Activated T-helper 17 cell treated with anti-CD3 and anti-CD28 coated beads, Interleukin-2, amount 50 U/mL, for 72 hours (primary cell): ENCODE data around the gene PSMD8. TPM values are rescaled to one million over a fixed set of nuclear protein-coding genes. Genes with fewer than 3 reads are reported as not detected.
"Not testable (repeated sequence)": the region's sequence is repeated elsewhere in the genome, so short reads cannot be mapped to it uniquely, and the experiment has no call there.

ENCODE experiments used
- ATAC-seq: fragments of 150-1000 bp; cut with Tn5 transposase; replicated peaks from 2 replicates; pipeline ENCODE4 v1.10.0; 2021; ENCODE audit warnings: mild to moderate bottlenecking, moderate library complexity
- H3K27ac Mint-ChIP-seq: one replicate; pipeline ENCODE4 v1.8.0; 2022; ENCODE audit warnings: mixed read lengths
- H3K27me3 Mint-ChIP-seq: one replicate; pipeline ENCODE4 v1.8.0; 2022; ENCODE audit warnings: mixed read lengths
- H3K36me3 Mint-ChIP-seq: one replicate; pipeline ENCODE4 v1.8.0; 2022; ENCODE audit warnings: low read depth, mild to moderate bottlenecking, mixed read lengths
- H3K4me1 Mint-ChIP-seq: one replicate; pipeline ENCODE4 v1.8.0; 2022; ENCODE audit warnings: mixed read lengths
- H3K4me3 Mint-ChIP-seq: one replicate; pipeline ENCODE4 v1.8.0; 2022; ENCODE audit warnings: mild to moderate bottlenecking, mixed read lengths
- H3K9me3 Mint-ChIP-seq: one replicate; pipeline ENCODE4 v1.8.0; 2022; ENCODE audit warnings: mixed read lengths
- total RNA-seq, 2 donors: library from RNA; stranded (reverse); gene quantifications; one replicate each; pipeline ENCODE4 v1.2.3, GENCODE V29; 2022

PSMD8 gene
- 100 to 1,000 TPM; 166 to 242 TPM for total RNA-seq

- peak; percentile 98 for ATAC-seq
- Mint-ChIP-seq H3K36me3 (peaks cover 51% of the 10 kb centered on the region), H3K9me3 (no peaks in the 10 kb centered on the region), H3K4me3 (peak within 1 kb of the TSS; percentile 100), H3K27me3 (peaks cover 2% of the 10 kb centered on the region), H3K27ac (peak within 1 kb of the TSS; percentile 100), H3K4me1 (peaks cover 17% of the 10 kb centered on the region)
Measured at GRCh38 chr19:38374332-38375097, at the start of gene PSMD8. PSMD8 (plus strand) TSS chr19:38374571; CDS start chr19:38374602, 31 bp downstream.

- no peak overlapping the region for H3K27ac Mint-ChIP-seq
- ATAC-seq = no peak
- no peaks in the 10 kb centered on the region for H3K27me3 Mint-ChIP-seq
- H3K4me1 Mint-ChIP-seq = peaks cover 8% of the 10 kb centered on the region
- no peaks in the 10 kb centered on the region for H3K9me3 Mint-ChIP-seq
- peaks cover 71% of the 10 kb centered on the region for H3K36me3 Mint-ChIP-seq
- H3K4me3 Mint-ChIP-seq = no peak overlapping the region
Measured at GRCh38 chr19:38326591-38326990, 47.8 kb upstream of the PSMD8 start.

- Mint-ChIP-seq H3K27me3 (no peaks in the 10 kb centered on the region), H3K9me3 (no peaks in the 10 kb centered on the region), H3K36me3 (peaks cover 45% of the 10 kb centered on the region), H3K4me1 (no peaks in the 10 kb centered on the region), H3K4me3 (no peak overlapping the region), H3K27ac (peak overlapping the region; percentile 14)
- no peak for ATAC-seq
Measured at GRCh38 chr19:38329651-38330050, 44.7 kb upstream of the PSMD8 start.

GRCh38 chr19:38331728-38332127, 42.6 kb upstream of the PSMD8 start:
- no peaks in the 10 kb centered on the region for H3K9me3 Mint-ChIP-seq
- H3K4me3 Mint-ChIP-seq = no peak overlapping the region
- H3K36me3 Mint-ChIP-seq = peaks cover 24% of the 10 kb centered on the region
- no peak for ATAC-seq
- no peaks in the 10 kb centered on the region for H3K27me3 Mint-ChIP-seq
- H3K4me1 Mint-ChIP-seq = no peaks in the 10 kb centered on the region
- H3K27ac Mint-ChIP-seq = no peak overlapping the region

GRCh38 chr19:38333245-38333644, 41.1 kb upstream of the PSMD8 start:
- Mint-ChIP-seq H3K4me3 (no peak overlapping the region), H3K4me1 (no peaks in the 10 kb centered on the region), H3K9me3 (no peaks in the 10 kb centered on the region), H3K36me3 (peaks cover 15% of the 10 kb centered on the region), H3K27me3 (no peaks in the 10 kb centered on the region), H3K27ac (no peak overlapping the region)
- no peak for ATAC-seq

- ATAC-seq = peak; percentile 81
- no peaks in the 10 kb centered on the region for H3K9me3 Mint-ChIP-seq
- peak overlapping the region; percentile 89 for H3K4me3 Mint-ChIP-seq
- peak overlapping the region; percentile 88 for H3K27ac Mint-ChIP-seq
- no peaks in the 10 kb centered on the region for H3K27me3 Mint-ChIP-seq
- H3K4me1 Mint-ChIP-seq = no peaks in the 10 kb centered on the region
- H3K36me3 Mint-ChIP-seq = peaks cover 4% of the 10 kb centered on the region
Measured at GRCh38 chr19:38335949-38336637, 38.3 kb upstream of the PSMD8 start.

- peak overlapping the region; percentile 88 for H3K27ac Mint-ChIP-seq
- no peaks in the 10 kb centered on the region for H3K27me3 Mint-ChIP-seq
- H3K4me3 Mint-ChIP-seq = peak overlapping the region; percentile 89
- H3K9me3 Mint-ChIP-seq = no peaks in the 10 kb centered on the region
- no peaks in the 10 kb centered on the region for H3K4me1 Mint-ChIP-seq
- ATAC-seq = peak; percentile 68
- peaks cover 4% of the 10 kb centered on the region for H3K36me3 Mint-ChIP-seq
Measured at GRCh38 chr19:38336638-38337359, 37.6 kb upstream of the PSMD8 start.

GRCh38 chr19:38337360-38337653, 37.1 kb upstream of the PSMD8 start:
- ATAC-seq = no peak
- no peaks in the 10 kb centered on the region for H3K4me1 Mint-ChIP-seq
- H3K9me3 Mint-ChIP-seq = no peaks in the 10 kb centered on the region
- H3K36me3 Mint-ChIP-seq = peaks cover 4% of the 10 kb centered on the region
- peak overlapping the region; percentile 88 for H3K27ac Mint-ChIP-seq
- peak overlapping the region; percentile 89 for H3K4me3 Mint-ChIP-seq
- no peaks in the 10 kb centered on the region for H3K27me3 Mint-ChIP-seq

- not testable (repeated sequence) for H3K27ac Mint-ChIP-seq
Measured at GRCh38 chr19:38339011-38339410, 35.4 kb upstream of the PSMD8 start.

GRCh38 chr19:38340927-38341326, 33.4 kb upstream of the PSMD8 start:
- Mint-ChIP-seq H3K36me3 (peaks cover 4% of the 10 kb centered on the region), H3K27ac (no peak overlapping the region), H3K27me3 (no peaks in the 10 kb centered on the region), H3K9me3 (no peaks in the 10 kb centered on the region), H3K4me3 (no peak overlapping the region), H3K4me1 (no peaks in the 10 kb centered on the region)
- ATAC-seq = no peak

More at GRCh38 chr19:38339011-38339410, 35.4 kb upstream of the PSMD8 start:
- not testable (repeated sequence) for H3K9me3 Mint-ChIP-seq, H3K4me1 Mint-ChIP-seq, H3K27me3 Mint-ChIP-seq, ATAC-seq, H3K36me3 Mint-ChIP-seq
- peak overlapping the region; percentile 25 for H3K4me3 Mint-ChIP-seq

- H3K4me1 Mint-ChIP-seq = no peaks in the 10 kb centered on the region
- H3K36me3 Mint-ChIP-seq = no peaks in the 10 kb centered on the region
- no peaks in the 10 kb centered on the region for H3K9me3 Mint-ChIP-seq
- no peak overlapping the region for H3K27ac Mint-ChIP-seq
- no peak for ATAC-seq
- H3K4me3 Mint-ChIP-seq = no peak overlapping the region
- no peaks in the 10 kb centered on the region for H3K27me3 Mint-ChIP-seq
Measured at GRCh38 chr19:38346837-38347236, 27.5 kb upstream of the PSMD8 start.

- Mint-ChIP-seq H3K9me3 (no peaks in the 10 kb centered on the region), H3K4me1 (no peaks in the 10 kb centered on the region), H3K27me3 (no peaks in the 10 kb centered on the region), H3K4me3 (no peak overlapping the region), H3K36me3 (no peaks in the 10 kb centered on the region), H3K27ac (no peak overlapping the region)
- no peak for ATAC-seq
Measured at GRCh38 chr19:38350883-38351282, 23.5 kb upstream of the PSMD8 start.

- no peak overlapping the region for H3K27ac Mint-ChIP-seq
- H3K9me3 Mint-ChIP-seq = no peaks in the 10 kb centered on the region
- no peak overlapping the region for H3K4me3 Mint-ChIP-seq
- no peaks in the 10 kb centered on the region for H3K36me3 Mint-ChIP-seq
- ATAC-seq = no peak
- H3K27me3 Mint-ChIP-seq = no peaks in the 10 kb centered on the region
- H3K4me1 Mint-ChIP-seq = no peaks in the 10 kb centered on the region
Measured at GRCh38 chr19:38351865-38352395, 22.4 kb upstream of the PSMD8 start.

- no peaks in the 10 kb centered on the region for H3K36me3 Mint-ChIP-seq
- no peak overlapping the region for H3K27ac Mint-ChIP-seq
- H3K4me1 Mint-ChIP-seq = no peaks in the 10 kb centered on the region
- ATAC-seq = no peak
- H3K27me3 Mint-ChIP-seq = no peaks in the 10 kb centered on the region
- H3K9me3 Mint-ChIP-seq = no peaks in the 10 kb centered on the region
- H3K4me3 Mint-ChIP-seq = no peak overlapping the region
Measured at GRCh38 chr19:38352611-38353010, 21.8 kb upstream of the PSMD8 start.
